CD4-positive, alpha-beta T cell (primary cell): ENCODE results near the gene HMGN3. TPM values are rescaled to one million over a fixed set of nuclear protein-coding genes. Genes with fewer than 3 reads are reported as not detected.

ENCODE experiments used
- ATAC-seq: fragments of 200-7000 bp; cut with Tn5 transposase; one replicate; pipeline ENCODE4 v1.10.0; 2022; ENCODE audit warnings: mild to moderate bottlenecking; ENCODE audit not compliant: poor library complexity
- CTCF ChIA-PET: fragments of 350-600 bp; sonication (Branson Sonifier 250); formaldehyde crosslinking; loops from one replicate; lab custom pipeline; 2021; ENCODE audit warnings: antibody characterized with exemption, inconsistent platforms; lab: Charles Lee
- POLR2A ChIA-PET: fragments of 350-600 bp; sonication (Branson Sonifier 250); formaldehyde crosslinking; loops from one replicate; lab custom pipeline; 2021; ENCODE audit warnings: antibody characterized with exemption, inconsistent platforms; lab: Charles Lee
- DNase-seq, 14 experiments: peaks; one replicate each; pipeline ENCODE4 v3.0.0-alpha.2; 2013 to 2020; ENCODE audit warnings: mixed read lengths in 2 of 14
- H3K27ac ChIP-seq, 2 donors: one replicate each; pipeline versions ENCODE4 v1.5.1 to v1.7.0; 2013; ENCODE audit warnings: low read length in 2 of 2, low read depth in 1 of 2, mild to moderate bottlenecking in 1 of 2
- H3K27me3 ChIP-seq, 2 experiments: 1 replicate in 1 of 2; 2 replicates in 1 of 2; pipeline versions ENCODE4 v1.6.1 to v1.7.0; 2013; ENCODE audit warnings: low read length in 2 of 2, control low read depth in 1 of 2, mild to moderate bottlenecking in 1 of 2, moderate library complexity in 1 of 2; ENCODE audit not compliant: insufficient read depth in 2 of 2, control insufficient read depth in 1 of 2
- H3K36me3 ChIP-seq: one replicate; pipeline ENCODE4 v1.6.1; 2013; ENCODE audit warnings: low read length, control low read depth; ENCODE audit not compliant: insufficient read depth
- H3K4me1 ChIP-seq: one replicate; pipeline ENCODE4 v1.6.1; 2013; ENCODE audit warnings: low read length, control low read depth; ENCODE audit not compliant: insufficient read depth
- H3K4me3 ChIP-seq: one replicate; pipeline ENCODE4 v1.5.1; 2013; ENCODE audit warnings: mild to moderate bottlenecking, low read length, moderate library complexity
- H3K9me3 ChIP-seq, 2 experiments: 1 replicate in 1 of 2; 2 replicates in 1 of 2; pipeline versions ENCODE4 v1.6.1 to v1.7.0; 2013; ENCODE audit warnings: low read length in 2 of 2, mild to moderate bottlenecking in 2 of 2, control low read depth in 1 of 2, moderate library complexity in 1 of 2; ENCODE audit not compliant: control insufficient read depth in 1 of 2, insufficient read depth in 1 of 2
- H3K27ac Mint-ChIP-seq: one replicate; pipeline ENCODE4 v1.8.0; 2020; ENCODE audit warnings: mixed read lengths
- H3K27me3 Mint-ChIP-seq: one replicate; pipeline ENCODE4 v1.8.0; 2021; ENCODE audit warnings: mixed read lengths
- H3K36me3 Mint-ChIP-seq: one replicate; pipeline ENCODE4 v1.8.0; 2021; ENCODE audit warnings: low read depth, mixed read lengths
- H3K4me1 Mint-ChIP-seq: one replicate; pipeline ENCODE4 v1.8.0; 2021; ENCODE audit warnings: low read depth, mixed read lengths
- H3K4me3 Mint-ChIP-seq: one replicate; pipeline ENCODE4 v1.8.0; 2020; ENCODE audit warnings: mild to moderate bottlenecking, mixed read lengths
- H3K9me3 Mint-ChIP-seq: one replicate; pipeline ENCODE4 v1.8.0; 2020; ENCODE audit warnings: mixed read lengths
- intact Hi-C, 2 experiments: fragments of 100-400 bp; cut with DNase I in 1 of 2; cut with micrococcal nuclease in 1 of 2; formaldehyde crosslinking; loops; one replicate each; pipeline versions ENCODE4 v1.15.1 to v1.9.0; 2023 to 2025; cut with DNase I, micrococcal nuclease
- total RNA-seq, 174 experiments: library from RNA in 2 of 174; stranded (reverse) in 2 of 174; gene quantifications; one replicate each; pipeline ENCODE4 v1.2.3 and lab custom pipeline; 2021 to 2026
- TF ChIP-seq, protein P1 (sequence below): fragments of 200-600 bp; IDR thresholded peaks from one replicate; pipeline ENCODE4 v1.8.0; 2022; ENCODE audit warnings: antibody characterized with exemption, mild to moderate bottlenecking

Gene HMGN3
- total RNA-seq, 2 experiments from 2014 or later, result 26.8 to 28.2 TPM

DNA sequence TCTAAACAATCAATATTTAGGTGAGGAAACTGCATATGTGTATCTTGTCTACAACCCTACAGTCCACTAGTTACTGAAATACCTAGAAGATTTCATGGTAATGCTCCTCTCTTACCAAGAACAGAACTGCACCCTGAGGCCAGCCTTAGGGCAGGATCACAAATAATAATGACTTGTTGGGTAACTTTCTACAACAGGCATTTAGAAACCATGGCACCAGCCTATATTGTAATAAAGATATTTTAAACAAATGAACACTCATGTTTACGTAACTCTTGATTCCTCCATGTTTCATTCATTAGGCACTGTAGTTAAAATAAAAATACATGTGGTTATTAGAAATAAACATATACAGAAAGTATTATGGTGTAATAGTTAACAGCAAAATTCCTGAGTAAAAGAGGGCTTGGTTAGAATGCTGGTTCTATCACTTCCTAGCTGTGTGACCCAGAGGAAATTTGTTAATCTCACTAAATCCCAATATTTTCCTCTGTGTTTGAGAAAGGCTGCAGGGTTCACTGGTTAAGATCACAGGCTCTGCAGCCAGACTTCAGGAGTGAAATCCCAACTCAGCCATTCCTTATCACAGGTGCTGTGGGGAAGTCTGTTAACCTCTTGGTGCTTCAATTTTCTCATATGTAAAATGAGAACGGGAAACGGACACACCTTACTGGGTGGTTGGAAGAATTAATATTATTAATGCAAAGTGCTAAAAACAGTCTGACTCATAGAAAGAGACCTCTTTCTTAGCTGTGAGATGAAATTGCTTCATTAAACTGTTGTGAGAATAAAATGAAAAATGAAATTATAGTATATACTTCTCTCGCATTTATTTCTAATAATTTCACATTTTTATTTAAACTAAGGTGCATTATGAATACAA, 8.5 kb downstream of the HMGN3 start:
- intact Hi-C loops, result no loop called here
- ATAC-seq (no peak), DNase-seq (no peak)
- H3K36me3 Mint-ChIP-seq, result peaks cover 13% of the 10 kb centered on the region
- H3K4me3 Mint-ChIP-seq, result no peak overlapping the region
- Histone ChIP-seq H3K27me3 (no peaks in the 10 kb centered on the region), H3K4me1 (no peaks in the 10 kb centered on the region), H3K27ac (no peak overlapping the region), H3K36me3 (no peaks in the 10 kb centered on the region), H3K4me3 (no peak overlapping the region), H3K9me3 (peaks cover 0 to 3% of the 10 kb centered on the region in 2 experiments)
- TF ChIP-seq, protein P1, sequence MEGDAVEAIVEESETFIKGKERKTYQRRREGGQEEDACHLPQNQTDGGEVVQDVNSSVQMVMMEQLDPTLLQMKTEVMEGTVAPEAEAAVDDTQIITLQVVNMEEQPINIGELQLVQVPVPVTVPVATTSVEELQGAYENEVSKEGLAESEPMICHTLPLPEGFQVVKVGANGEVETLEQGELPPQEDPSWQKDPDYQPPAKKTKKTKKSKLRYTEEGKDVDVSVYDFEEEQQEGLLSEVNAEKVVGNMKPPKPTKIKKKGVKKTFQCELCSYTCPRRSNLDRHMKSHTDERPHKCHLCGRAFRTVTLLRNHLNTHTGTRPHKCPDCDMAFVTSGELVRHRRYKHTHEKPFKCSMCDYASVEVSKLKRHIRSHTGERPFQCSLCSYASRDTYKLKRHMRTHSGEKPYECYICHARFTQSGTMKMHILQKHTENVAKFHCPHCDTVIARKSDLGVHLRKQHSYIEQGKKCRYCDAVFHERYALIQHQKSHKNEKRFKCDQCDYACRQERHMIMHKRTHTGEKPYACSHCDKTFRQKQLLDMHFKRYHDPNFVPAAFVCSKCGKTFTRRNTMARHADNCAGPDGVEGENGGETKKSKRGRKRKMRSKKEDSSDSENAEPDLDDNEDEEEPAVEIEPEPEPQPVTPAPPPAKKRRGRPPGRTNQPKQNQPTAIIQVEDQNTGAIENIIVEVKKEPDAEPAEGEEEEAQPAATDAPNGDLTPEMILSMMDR, result no peak
- POLR2A ChIA-PET, result no interaction called here
- no peaks in the 10 kb centered on the region for H3K27me3 Mint-ChIP-seq
- peaks cover 6% of the 10 kb centered on the region for H3K4me1 Mint-ChIP-seq
- H3K9me3 Mint-ChIP-seq, result no peaks in the 10 kb centered on the region
- no peak overlapping the region for H3K27ac Mint-ChIP-seq
- CTCF ChIA-PET, result interaction anchor here (0.6 kb wide), 1 partner anchor 177 kb away, joined by 3 read pairs; no protein-coding TSS in a partner anchor

DNA sequence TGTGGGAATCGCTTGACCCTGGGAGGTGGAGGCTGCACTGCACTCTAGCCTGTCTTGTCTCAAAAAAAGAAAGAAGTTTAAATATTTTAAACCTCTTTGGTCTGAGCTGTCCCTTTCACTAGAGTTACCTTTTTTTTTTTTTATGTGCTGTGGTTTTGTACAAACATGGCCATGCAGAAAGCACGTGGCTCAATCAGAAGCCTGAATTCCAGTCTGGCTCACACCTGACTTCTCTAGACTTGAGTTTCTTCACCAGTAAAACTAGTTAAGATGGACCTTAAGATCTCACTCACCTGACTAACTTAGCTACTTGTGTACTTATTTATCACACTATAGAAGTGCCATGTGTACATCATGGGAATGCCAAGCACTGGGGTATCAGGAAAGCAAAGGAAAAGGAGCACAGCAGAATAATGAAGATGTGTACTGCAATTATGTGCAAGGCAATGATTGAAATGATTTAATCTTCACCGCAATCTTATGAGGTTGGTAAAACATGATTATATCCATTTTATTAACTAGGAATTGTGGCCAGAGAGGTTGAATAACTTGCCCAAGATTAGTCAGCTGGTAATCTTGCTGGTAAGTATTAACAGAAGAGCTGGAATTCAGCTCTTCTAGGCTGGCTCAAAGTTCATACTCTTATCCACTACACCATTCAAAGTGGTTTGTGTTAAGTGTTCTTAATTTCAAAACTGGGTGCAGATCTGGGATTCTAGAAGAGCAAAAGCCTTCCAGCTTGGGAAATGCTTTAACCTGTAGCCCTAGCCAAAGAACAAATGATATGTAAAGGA, 10.7 kb downstream of the HMGN3 start:
- TF ChIP-seq, protein P1, result no peak
- H3K36me3 Mint-ChIP-seq, result peaks cover 29% of the 10 kb centered on the region
- Histone ChIP-seq H3K27me3 (no peaks in the 10 kb centered on the region), H3K27ac (no peak overlapping the region), H3K36me3 (no peaks in the 10 kb centered on the region), H3K4me1 (no peaks in the 10 kb centered on the region), H3K4me3 (no peak overlapping the region), H3K9me3 (no peaks in the 10 kb centered on the region)
- peaks cover 6% of the 10 kb centered on the region for H3K4me1 Mint-ChIP-seq
- H3K27ac Mint-ChIP-seq, result no peak overlapping the region
- ChIA-PET POLR2A (no interaction called here), CTCF (no interaction called here)
- ATAC-seq (no peak), DNase-seq (no peak)
- no peak overlapping the region for H3K4me3 Mint-ChIP-seq
- no peaks in the 10 kb centered on the region for H3K27me3 Mint-ChIP-seq
- H3K9me3 Mint-ChIP-seq, result peaks cover 4% of the 10 kb centered on the region
- intact Hi-C loops, result no loop called here

DNA sequence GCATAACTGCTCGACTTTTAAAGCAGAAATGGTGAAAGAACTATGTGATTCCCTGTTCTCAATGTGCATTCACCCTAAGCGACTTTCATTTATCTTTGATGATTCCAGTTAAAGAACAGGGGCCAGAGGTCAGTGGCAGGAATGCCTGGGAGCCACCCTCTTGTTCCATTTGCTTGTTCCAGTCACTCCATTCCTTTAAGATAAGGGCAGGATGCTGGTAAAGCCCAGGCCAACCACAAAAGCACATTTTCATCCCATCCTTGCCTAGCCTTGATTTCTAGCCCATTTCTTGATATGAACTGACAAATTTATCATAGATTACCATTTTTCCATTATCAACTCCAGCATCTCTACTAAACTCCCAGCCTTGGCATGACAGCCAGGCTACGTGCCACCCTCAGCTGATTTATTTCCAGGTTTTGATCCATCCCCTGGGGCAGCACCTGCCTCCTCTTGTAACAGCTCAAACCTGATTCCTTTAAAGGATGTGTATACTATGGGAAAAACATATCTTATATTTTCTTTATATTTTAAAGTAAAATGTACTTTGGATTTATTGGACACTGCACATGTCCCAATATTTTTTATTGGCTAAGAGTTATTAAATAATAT, 19.2 kb downstream of the HMGN3 start:
- no peak overlapping the region for H3K27ac Mint-ChIP-seq
- ChIA-PET CTCF (no interaction called here), POLR2A (no interaction called here)
- no peaks in the 10 kb centered on the region for H3K4me1 ChIP-seq
- H3K27ac ChIP-seq, result no peak overlapping the region
- H3K4me1 Mint-ChIP-seq, result peaks cover 7% of the 10 kb centered on the region
- no peaks in the 10 kb centered on the region for H3K27me3 Mint-ChIP-seq
- TF ChIP-seq, protein P1, result no peak
- H3K9me3 Mint-ChIP-seq, result peaks cover 6% of the 10 kb centered on the region
- H3K4me3 Mint-ChIP-seq, result no peak overlapping the region
- H3K36me3 Mint-ChIP-seq, result peaks cover 60% of the 10 kb centered on the region
- H3K36me3 ChIP-seq, result no peaks in the 10 kb centered on the region
- DNase-seq (no peak), ATAC-seq (no peak)
- H3K9me3 ChIP-seq, result no peaks in the 10 kb centered on the region
- no peaks in the 10 kb centered on the region for H3K27me3 ChIP-seq
- no peak overlapping the region for H3K4me3 ChIP-seq
- intact Hi-C loops, result no loop called here
